Prostate gland (tissue), 2 donors: Measurements from ENCODE around the gene GOLGA8A.
"Not testable (repeated sequence)": the region's sequence is repeated elsewhere in the genome, so short reads cannot be mapped to it uniquely, and the experiment has no call there.

Source experiments
- CTCF ChIP-seq, 4 experiments: fragments of 200-600 bp in 2 of 4; fragments of 450-650 bp in 2 of 4; sonication (generic) in 2 of 4; IDR thresholded peaks; 1 replicate in 3 of 4; 2 replicates in 1 of 4; pipeline ENCODE4 v1.5.1; 2016 to 2019; ENCODE audit warnings: antibody characterized with exemption in 4 of 4, mild to moderate bottlenecking in 2 of 4, moderate library complexity in 2 of 4
- POLR2A ChIP-seq: fragments of 450-650 bp; IDR thresholded peaks from one replicate; pipeline ENCODE4 v1.6.1; 2016; ENCODE audit warnings: antibody characterized with exemption, mild to moderate bottlenecking

GRCh38 chr15:34430642-34431041 lies 7.0 kb downstream of the GOLGA8A start:
- not testable (repeated sequence) for TF ChIP-seq CTCF (IDR thresholded peaks at IDR 0.05); POLR2A
